Measurements from ENCODE around the gene PAX5.

PAX5 gene

GRCh38 chr9:36961051-36961450, 73.0 kb downstream of the PAX5 start:
- H2AFZ ChIP-seq (ENCODE audit: low read depth, low read length), result no peak overlapping the region
- H3K4me3 ChIP-seq (ENCODE audit: low read depth in 1 of 2, low read length in 2 of 2), result no peak overlapping the region
- no peaks in the 10 kb centered on the region for H3K79me2 ChIP-seq (ENCODE audit: insufficient read depth, low read length)
- no peaks in the 10 kb centered on the region for H3K9me3 ChIP-seq (ENCODE audit: insufficient read depth, low read length, severe bottlenecking)
- H3K36me3 ChIP-seq (ENCODE audit: insufficient read depth, low read length), result no peaks in the 10 kb centered on the region
- no peaks in the 10 kb centered on the region for H3K4me1 ChIP-seq (ENCODE audit: insufficient read depth, low read length)
- no peak for DNase-seq
- H3K4me2 ChIP-seq (ENCODE audit: insufficient read depth, low read length), result no peak overlapping the region
- no peaks in the 10 kb centered on the region for H4K20me1 ChIP-seq (ENCODE audit: insufficient read depth, low read length)
- H3K27me3 ChIP-seq (ENCODE audit: insufficient read depth, low read length, poor library complexity), result peaks cover 2% of the 10 kb centered on the region
- H3K9ac ChIP-seq (ENCODE audit: low read depth, low read length), result no peak overlapping the region
- ATAC-seq (ENCODE audit: insufficient read depth, low read depth), result no peak
- H3K27ac ChIP-seq (ENCODE audit: low read length), result no peak overlapping the region
- TF ChIP-seq EZH2 (IDR thresholded peaks at IDR 0.05; ENCODE audit: borderline replicate concordance, low read depth, low read length, severe bottlenecking) (no peak), CTCF (IDR thresholded peaks at IDR 0.05; ENCODE audit: borderline replicate concordance, extremely low read depth, low read length, poor library complexity, severe bottlenecking) (no peak)

GRCh38 chr9:36960575-36960955, 73.5 kb downstream of the PAX5 start:
- ATAC-seq (ENCODE audit: insufficient read depth, low read depth) (no peak), DNase-seq (no peak)
- Histone ChIP-seq H3K36me3 (ENCODE audit: insufficient read depth, low read length) (no peaks in the 10 kb centered on the region), H3K4me3 (ENCODE audit: low read depth in 1 of 2, low read length in 2 of 2) (no peak overlapping the region), H3K27ac (ENCODE audit: low read length) (no peak overlapping the region), H3K4me2 (ENCODE audit: insufficient read depth, low read length) (no peak overlapping the region), H3K9ac (ENCODE audit: low read depth, low read length) (no peak overlapping the region), H2AFZ (ENCODE audit: low read depth, low read length) (no peak overlapping the region), H3K4me1 (ENCODE audit: insufficient read depth, low read length) (no peaks in the 10 kb centered on the region), H3K79me2 (ENCODE audit: insufficient read depth, low read length) (no peaks in the 10 kb centered on the region), H3K9me3 (ENCODE audit: insufficient read depth, low read length, severe bottlenecking) (no peaks in the 10 kb centered on the region), H4K20me1 (ENCODE audit: insufficient read depth, low read length) (no peaks in the 10 kb centered on the region), H3K27me3 (ENCODE audit: insufficient read depth, low read length, poor library complexity) (peaks cover 2% of the 10 kb centered on the region)
- TF ChIP-seq EZH2 (IDR thresholded peaks at IDR 0.05; ENCODE audit: borderline replicate concordance, low read depth, low read length, severe bottlenecking) (no peak), CTCF (IDR thresholded peaks at IDR 0.05; ENCODE audit: borderline replicate concordance, extremely low read depth, low read length, poor library complexity, severe bottlenecking) (no peak)

- Histone ChIP-seq H3K79me2 (ENCODE audit: insufficient read depth, low read length) (no peaks in the 10 kb centered on the region), H3K9me3 (ENCODE audit: insufficient read depth, low read length, severe bottlenecking) (no peaks in the 10 kb centered on the region)
These were observed 74.1 kb downstream of the PAX5 start for GRCh38 chr9:36959681-36960574.

GRCh38 chr9:36956908-36957307, 77.2 kb downstream of the PAX5 start:
- Histone ChIP-seq H3K27me3 (ENCODE audit: insufficient read depth, low read length, poor library complexity) (peaks cover 2% of the 10 kb centered on the region), H3K36me3 (ENCODE audit: insufficient read depth, low read length) (no peaks in the 10 kb centered on the region), H4K20me1 (ENCODE audit: insufficient read depth, low read length) (no peaks in the 10 kb centered on the region), H3K79me2 (ENCODE audit: insufficient read depth, low read length) (no peaks in the 10 kb centered on the region), H3K27ac (ENCODE audit: low read length) (no peak overlapping the region), H3K9ac (ENCODE audit: low read depth, low read length) (no peak overlapping the region), H3K4me1 (ENCODE audit: insufficient read depth, low read length) (no peaks in the 10 kb centered on the region), H3K4me2 (ENCODE audit: insufficient read depth, low read length) (no peak overlapping the region), H3K9me3 (ENCODE audit: insufficient read depth, low read length, severe bottlenecking) (no peaks in the 10 kb centered on the region), H3K4me3 (ENCODE audit: low read depth in 1 of 2, low read length in 2 of 2) (no peak overlapping the region), H2AFZ (ENCODE audit: low read depth, low read length) (no peak overlapping the region)
- DNase-seq, result no peak
- TF ChIP-seq EZH2 (IDR thresholded peaks at IDR 0.05; ENCODE audit: borderline replicate concordance, low read depth, low read length, severe bottlenecking), result no peak
- no peak for ATAC-seq (ENCODE audit: insufficient read depth, low read depth)

More at GRCh38 chr9:36959681-36960574, 74.1 kb downstream of the PAX5 start:
- no peak for DNase-seq
- Histone ChIP-seq H3K27ac (ENCODE audit: low read length) (no peak overlapping the region), H3K36me3 (ENCODE audit: insufficient read depth, low read length) (no peaks in the 10 kb centered on the region), H3K4me1 (ENCODE audit: insufficient read depth, low read length) (no peaks in the 10 kb centered on the region), H4K20me1 (ENCODE audit: insufficient read depth, low read length) (no peaks in the 10 kb centered on the region), H3K9ac (ENCODE audit: low read depth, low read length) (no peak overlapping the region), H2AFZ (ENCODE audit: low read depth, low read length) (no peak overlapping the region), H3K27me3 (ENCODE audit: insufficient read depth, low read length, poor library complexity) (peaks cover 2% of the 10 kb centered on the region), H3K4me2 (ENCODE audit: insufficient read depth, low read length) (no peak overlapping the region), H3K4me3 (ENCODE audit: low read depth in 1 of 2, low read length in 2 of 2) (no peak overlapping the region)
- no peak for ATAC-seq (ENCODE audit: insufficient read depth, low read depth)
- TF ChIP-seq EZH2 (IDR thresholded peaks at IDR 0.05; ENCODE audit: borderline replicate concordance, low read depth, low read length, severe bottlenecking), result no peak
